GM19193 (cell line): ENCODE measurements around the gene FLT1.

Experiments
- POLR2A ChIP-seq: IDR thresholded peaks from 4 replicates; pipeline ENCODE4 v1.6.1; 2011; ENCODE audit not compliant: insufficient read depth, insufficient read length; ENCODE audit errors: extremely low read depth

FLT1 gene

DNA sequence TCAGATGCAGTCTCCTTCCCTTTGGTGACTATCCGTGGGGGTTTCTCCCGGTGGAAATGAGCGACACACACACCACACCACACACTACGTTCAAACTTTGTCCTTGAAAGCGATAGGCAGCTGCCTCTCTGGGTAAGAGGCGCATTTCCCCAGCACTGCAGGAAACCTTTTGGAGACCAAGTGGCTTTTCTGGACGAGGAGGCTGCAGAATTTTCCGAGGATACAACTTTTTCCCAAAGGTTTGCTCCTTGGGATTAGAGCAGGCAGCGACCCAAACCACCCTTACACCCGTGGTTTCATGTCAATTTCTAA is 38.2 kb upstream of the FLT1 start:
- TF ChIP-seq POLR2A: no peak

DNA sequence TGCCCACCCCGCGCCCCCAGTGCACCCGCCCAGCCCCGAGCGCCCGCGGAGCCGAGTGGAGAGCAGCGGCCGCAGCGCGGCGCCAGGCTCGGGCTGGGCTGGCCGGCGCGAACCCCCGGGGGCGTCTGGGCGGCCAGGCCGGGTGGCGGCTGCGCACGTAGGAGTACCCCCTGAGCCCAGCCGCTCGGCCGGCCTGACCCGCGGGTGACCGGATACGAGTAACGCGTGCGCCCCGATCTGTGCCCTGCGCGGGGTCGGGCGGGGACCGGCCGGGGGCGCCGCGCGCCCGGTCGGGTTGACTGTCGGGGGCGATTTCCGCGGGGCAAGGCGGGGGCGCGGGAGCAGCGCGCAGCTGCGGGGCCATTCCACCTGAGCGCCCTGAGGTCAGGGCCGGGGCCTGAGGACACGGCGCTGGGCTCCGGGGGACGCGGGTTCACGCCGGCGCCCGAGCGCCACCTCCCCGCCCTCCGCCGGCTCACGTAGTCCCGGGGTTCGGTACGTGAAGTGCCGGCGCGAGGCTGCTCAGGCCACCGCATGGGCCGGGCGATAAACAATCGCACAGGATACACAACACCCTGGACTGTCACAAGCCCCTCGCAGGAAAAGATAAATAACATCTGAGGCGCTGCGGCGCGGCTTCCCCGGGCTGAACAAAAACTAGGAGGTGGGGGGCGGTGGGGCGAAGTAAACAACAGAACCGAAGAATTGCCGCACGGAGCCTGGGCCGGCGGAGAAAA is 37.6 kb upstream of the FLT1 start:
- TF ChIP-seq POLR2A: no peak

DNA sequence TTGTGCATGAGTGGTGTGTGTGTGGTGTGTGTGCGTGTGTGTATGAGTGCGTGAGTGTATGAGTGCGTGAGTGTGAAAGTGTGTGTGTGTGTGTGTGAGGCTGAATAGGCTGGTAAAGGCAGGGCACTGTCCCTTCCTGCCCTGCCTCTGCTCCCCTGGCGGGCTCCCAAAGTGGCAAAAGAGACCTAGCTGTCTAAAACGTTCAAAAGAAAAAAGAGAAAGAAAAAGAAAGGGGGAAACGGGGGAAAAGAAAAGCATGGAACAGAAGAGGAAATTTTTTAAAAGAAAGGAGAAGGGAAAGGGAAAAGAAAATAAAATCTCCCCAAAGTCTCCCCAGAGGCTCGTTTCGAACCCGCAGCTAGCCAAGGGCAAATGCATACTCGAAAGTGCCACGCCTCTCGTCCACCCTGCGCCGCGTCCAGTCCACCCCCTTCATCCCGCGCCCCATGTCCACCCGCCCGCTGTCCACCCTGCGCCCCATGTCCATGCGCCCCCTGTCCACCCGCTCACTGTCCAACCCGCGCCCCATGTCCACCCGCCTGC is 37.0 kb upstream of the FLT1 start:
- no peak for TF ChIP-seq POLR2A

DNA sequence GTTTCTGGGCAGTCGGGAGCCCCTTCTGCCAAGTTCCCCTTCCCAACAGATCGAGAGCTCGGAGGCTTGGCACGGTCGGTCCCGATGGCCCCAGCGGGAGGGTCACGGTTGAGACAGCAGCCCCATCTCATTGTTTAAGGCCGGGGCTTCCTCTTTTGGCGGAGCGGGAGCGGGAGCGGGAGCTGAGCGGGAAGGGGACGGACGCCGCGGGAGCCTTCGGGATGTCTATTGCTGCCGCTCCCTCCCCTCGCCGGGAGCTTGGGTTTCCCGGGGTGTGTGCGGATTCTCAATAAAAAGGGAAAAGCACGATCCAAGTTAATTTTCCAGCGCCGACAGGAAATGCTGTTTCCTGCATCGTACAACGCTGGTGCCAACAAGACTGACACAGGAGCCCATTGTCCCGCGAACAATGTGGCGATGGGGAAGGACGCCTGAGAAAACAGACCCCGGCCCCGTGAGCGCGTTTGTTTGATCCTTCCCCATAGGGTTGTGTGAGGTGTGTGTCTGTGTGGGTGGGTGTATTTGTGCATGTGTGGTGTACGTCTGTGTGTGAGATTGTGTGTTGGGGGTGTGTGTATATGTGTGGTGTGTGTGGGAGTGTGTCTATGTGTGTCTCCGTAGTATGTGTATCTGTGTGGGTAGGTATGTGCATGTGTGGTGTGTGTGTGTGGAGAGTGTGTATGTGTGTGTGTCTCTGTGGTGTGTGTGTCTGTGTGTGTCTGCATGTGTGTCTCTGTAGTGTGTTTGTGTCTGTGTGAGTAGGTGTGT is 36.3 kb upstream of the FLT1 start:
- TF ChIP-seq POLR2A: no peak

DNA sequence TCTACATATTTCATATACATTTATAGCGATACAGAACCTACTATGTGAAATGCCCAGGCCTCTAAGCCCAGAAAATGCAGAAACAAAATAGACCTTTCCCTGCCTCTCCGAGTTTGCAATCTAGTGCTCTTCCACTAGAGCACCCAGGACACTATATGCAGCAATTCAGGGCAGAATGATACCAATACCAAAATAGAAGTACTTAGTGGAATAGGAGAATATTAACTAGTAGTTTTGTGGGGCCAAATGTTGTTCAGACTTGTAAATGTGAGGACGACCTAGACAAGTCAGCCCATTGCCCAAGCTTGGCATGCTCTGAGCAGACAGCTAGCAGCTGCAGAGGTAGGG is 35.8 kb upstream of the FLT1 start:
- TF ChIP-seq POLR2A: no peak

DNA sequence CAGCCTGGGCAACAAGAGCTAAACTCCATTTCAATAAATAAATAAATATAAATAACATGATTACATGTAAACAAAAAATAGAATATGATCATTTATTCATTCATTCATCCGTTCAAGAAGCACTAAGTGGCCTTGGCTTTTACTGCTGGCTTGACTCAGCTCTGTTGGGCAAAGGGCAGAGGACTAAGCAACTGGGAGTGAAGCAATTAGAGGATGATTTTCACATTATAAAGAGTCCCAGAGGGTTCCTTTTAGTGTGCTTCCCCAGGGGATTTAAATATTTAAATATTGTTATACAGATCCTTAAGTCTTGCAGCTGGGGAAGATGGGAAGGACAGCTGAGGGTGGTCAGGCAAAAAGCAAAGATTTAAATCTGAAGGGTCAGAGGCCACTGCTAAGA is 34.9 kb upstream of the FLT1 start:
- no peak for TF ChIP-seq POLR2A

DNA sequence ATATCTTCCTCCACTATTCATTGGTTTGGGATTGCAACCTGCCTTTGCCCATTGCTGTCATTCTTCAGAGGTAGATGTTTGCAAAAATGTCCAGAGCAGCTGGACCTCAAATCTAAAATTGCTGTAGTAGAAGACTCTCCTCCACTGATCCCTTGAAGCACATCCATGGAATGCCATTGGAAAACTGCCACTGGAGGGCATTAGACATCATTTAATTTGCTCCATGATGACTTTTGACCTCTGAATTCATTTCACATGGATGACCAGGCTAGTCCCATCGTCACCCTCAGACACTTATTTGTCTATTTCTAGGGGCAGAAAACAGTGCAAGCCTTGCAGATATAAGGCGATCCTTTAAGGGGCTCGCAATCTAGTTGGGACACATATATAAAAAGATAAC is 33.9 kb upstream of the FLT1 start:
- no peak for TF ChIP-seq POLR2A

DNA sequence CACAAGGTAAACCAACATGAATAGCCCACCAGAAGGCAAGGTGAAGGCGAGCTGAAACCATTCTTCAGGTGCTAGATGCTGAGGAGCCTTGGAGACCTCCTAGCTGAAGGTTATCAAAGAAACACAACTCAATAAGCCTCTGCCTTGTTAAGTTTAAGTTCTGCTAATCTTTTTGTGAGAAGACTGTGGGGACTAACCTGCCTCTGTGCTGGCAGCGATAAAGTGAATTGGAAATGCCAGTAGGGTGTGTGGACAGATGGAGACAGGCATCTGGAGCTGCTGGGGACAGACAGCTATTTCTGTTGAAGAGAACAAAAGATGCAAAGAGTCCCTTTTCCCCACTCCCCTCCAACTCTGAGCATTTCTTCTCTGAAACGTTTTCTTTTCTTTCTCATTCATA is 33.5 kb upstream of the FLT1 start:
- TF ChIP-seq POLR2A: no peak

DNA sequence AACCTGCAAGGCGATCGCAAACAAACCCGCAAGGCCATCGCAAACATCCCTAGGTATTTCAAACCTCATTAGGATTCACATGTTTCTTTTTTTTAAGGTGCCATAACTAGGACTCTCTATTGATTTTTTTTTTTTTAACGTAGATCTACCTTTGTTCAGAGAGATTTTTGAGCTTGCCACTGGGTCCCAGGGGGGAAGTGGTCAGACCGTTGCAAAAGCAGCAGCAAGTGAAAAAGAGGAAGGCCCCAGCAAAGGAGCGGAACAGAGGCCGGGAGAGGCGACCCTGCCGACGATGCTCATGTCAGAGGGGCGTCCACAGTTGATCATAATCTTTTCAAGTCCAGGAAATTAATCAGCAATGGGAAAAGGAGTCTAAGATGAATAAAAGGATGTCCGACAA is 32.7 kb upstream of the FLT1 start:
- TF ChIP-seq POLR2A: no peak

DNA sequence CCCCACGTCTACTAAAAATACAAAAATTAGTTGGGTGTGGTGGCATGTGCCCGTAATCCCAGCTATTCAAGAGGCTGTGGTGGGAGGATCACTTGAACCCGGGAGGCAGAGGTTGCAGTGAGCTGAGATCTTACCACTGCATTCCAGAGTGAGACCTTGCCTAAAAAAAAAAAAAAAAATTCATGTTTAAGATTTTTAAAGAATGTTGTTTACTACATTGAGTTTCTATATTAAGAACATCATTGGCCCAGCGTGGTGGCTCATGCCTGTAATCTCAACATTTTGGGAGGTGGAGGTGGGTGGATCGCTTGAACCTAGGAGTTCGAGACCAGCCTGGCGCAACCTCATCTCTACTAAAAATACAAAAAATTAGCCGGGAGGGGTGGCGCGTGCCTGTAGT is 31.9 kb upstream of the FLT1 start:
- no peak for TF ChIP-seq POLR2A

DNA sequence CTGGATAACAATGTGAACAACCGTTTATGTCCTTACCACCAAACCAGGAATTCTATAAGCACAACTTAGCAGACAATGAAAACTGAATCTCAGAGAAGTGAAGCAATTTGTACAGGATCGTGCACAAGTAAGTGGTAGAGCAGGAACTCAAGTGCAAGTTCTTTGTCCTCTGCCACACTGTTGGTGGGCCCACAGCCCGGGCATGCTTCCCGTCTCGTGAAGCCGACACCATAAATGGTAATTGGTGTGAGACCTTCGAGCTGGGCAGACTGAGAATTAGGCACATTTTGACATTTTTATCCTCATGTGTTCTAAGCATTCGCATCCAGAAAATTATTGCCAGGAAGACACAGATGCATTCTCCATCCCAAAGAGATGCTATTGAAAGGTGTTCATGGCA is 27.9 kb upstream of the FLT1 start:
- no peak for TF ChIP-seq POLR2A

DNA sequence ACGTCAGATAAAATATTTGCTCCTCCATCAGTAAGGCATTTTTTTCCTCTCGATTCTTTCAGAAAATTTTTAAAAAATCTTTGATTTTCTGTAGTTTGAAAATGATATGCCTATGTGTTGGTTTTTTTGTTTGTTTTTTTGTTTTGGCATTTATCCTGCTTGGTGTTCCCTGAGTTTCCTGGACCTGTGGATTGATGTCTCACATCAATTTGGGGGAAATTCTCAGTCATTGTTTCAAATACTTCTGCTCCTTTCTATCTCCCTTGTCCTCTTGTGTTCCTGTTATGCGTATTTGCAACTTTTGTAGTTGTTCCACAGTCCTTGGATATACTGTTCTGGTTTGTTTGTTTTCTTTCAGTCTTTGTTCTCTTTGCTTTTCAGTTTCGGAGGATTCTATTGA is 18.8 kb upstream of the FLT1 start:
- no peak for TF ChIP-seq POLR2A

DNA sequence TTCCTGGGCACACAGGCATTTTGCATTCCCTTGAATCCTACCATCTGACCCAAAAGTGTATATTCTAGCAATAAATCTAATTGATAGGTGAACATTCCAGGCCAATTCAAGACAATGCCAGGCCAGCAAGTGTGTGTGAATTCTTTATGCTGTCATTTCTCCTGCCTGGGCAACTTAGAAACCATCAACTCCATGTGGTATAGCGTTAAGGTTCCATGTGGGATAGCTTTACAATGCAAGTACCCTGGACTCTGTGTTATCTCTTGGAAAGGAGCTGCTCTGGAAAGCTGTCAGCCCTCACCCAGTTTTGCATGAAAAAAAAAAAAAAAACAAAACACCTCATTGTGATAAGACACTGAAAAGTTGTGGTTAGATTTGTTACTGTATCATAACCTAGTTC is 15.6 kb upstream of the FLT1 start:
- TF ChIP-seq POLR2A: no peak

DNA sequence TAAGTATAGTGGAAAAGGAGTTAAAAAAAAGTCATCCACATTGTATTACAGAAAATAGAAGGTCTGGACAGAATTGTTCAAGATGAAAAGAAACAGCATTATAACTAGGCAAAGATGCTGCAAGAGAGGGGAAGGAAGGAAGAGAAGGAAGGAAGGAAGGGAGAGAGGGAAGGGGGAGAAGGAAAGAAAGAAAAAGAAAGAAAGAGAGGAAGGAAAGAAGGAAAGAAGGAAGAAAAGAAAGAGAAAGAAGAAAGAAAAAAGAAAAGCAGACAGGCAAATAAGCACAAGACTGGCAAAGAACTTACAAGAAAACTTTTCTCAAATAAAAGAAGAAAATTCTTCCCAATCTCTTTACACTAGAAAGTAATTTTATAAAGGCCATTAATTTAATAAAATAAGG is 15.1 kb upstream of the FLT1 start:
- no peak for TF ChIP-seq POLR2A

DNA sequence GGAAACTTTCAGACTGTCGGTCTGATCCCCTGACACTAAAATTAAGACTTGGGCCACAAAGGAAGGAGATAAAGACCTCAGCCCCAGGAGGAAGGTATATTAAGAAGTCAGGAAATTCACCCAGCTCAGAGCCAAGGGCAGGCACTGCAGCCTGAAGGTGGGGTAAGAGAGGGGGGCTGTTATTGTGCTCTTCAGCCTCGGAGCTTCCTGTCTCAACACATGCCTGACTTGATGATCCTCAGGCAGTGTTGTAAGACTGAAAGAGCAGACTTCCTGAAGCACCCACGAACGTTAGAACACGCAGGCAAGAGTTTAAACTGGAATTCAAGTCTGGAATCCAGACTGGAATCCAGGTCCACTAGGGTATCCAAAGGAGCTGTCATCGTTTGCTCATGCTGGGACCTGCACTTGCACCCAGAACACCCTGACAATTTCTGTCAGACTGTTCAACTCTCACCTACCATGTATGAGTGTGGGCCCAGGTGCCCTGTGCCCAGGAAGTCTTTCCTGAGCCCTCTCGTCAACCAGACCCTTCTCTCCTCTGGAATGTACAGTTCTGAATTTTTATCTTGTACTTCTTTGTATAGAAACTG is 10.7 kb upstream of the FLT1 start:
- TF ChIP-seq POLR2A: no peak
